NCI-H2171 (cell line): ENCODE results near the gene TMEM222.
A peak's percentile ranks its signal among the peaks of the same experiment; 100 is the strongest.

Experiments used
- DNase-seq: peaks from one replicate; lab custom pipeline; 2025; lab: John Stamatoyannopoulos, UW

Gene TMEM222

GRCh38 chr1:27342391-27342777 lies 20.4 kb downstream of the TMEM222 start:
- DNase-seq: peak; percentile 3

GRCh38 chr1:27342778-27343638 lies 21.0 kb downstream of the TMEM222 start:
- DNase-seq: peak; percentile 35

- DNase-seq: no peak
Measured at GRCh38 chr1:27343639-27344025, 21.7 kb downstream of the TMEM222 start.

GRCh38 chr1:27345272-27345671 lies 23.3 kb downstream of the TMEM222 start:
- no peak for DNase-seq

- DNase-seq: no peak
Measured at GRCh38 chr1:27346357-27346756, 24.4 kb downstream of the TMEM222 start.

GRCh38 chr1:27346991-27347624 lies 25.1 kb downstream of the TMEM222 start:
- no peak for DNase-seq

- DNase-seq: peak; percentile 23
Measured at GRCh38 chr1:27348861-27349783, 27.2 kb downstream of the TMEM222 start.

- DNase-seq: no peak
Measured at GRCh38 chr1:27349784-27350662, 28.1 kb downstream of the TMEM222 start.

- no peak for DNase-seq
Measured at GRCh38 chr1:27350663-27351540, 28.9 kb downstream of the TMEM222 start.

GRCh38 chr1:27351541-27352107 lies 29.7 kb downstream of the TMEM222 start:
- DNase-seq: no peak

- no peak for DNase-seq
Measured at GRCh38 chr1:27353166-27353565, 31.2 kb downstream of the TMEM222 start.

- no peak for DNase-seq
Measured at GRCh38 chr1:27353629-27354028, 31.7 kb downstream of the TMEM222 start.

- DNase-seq: no peak
Measured at GRCh38 chr1:27355683-27356082, 33.7 kb downstream of the TMEM222 start.

- DNase-seq: no peak
Measured at GRCh38 chr1:27356277-27356618, 34.3 kb downstream of the TMEM222 start.

- no peak for DNase-seq
Measured at GRCh38 chr1:27356619-27357280, 34.8 kb downstream of the TMEM222 start.

GRCh38 chr1:27357281-27358037 lies 35.5 kb downstream of the TMEM222 start:
- peak; percentile 39 for DNase-seq

GRCh38 chr1:27358038-27358927 lies 36.3 kb downstream of the TMEM222 start:
- no peak for DNase-seq

- DNase-seq: no peak
Measured at GRCh38 chr1:27358928-27359313, 37.0 kb downstream of the TMEM222 start.
